ENCODE results near the gene PDCD1. TPM values are rescaled to one million over a fixed set of nuclear protein-coding genes. Genes with fewer than 3 reads are reported as not detected.

The PDCD1 gene
- total and polyA plus RNA-seq, 2 donors (not counting 1 experiment from before 2014, with no cell fraction given): 0.28 to 1.3 TPM

DNA sequence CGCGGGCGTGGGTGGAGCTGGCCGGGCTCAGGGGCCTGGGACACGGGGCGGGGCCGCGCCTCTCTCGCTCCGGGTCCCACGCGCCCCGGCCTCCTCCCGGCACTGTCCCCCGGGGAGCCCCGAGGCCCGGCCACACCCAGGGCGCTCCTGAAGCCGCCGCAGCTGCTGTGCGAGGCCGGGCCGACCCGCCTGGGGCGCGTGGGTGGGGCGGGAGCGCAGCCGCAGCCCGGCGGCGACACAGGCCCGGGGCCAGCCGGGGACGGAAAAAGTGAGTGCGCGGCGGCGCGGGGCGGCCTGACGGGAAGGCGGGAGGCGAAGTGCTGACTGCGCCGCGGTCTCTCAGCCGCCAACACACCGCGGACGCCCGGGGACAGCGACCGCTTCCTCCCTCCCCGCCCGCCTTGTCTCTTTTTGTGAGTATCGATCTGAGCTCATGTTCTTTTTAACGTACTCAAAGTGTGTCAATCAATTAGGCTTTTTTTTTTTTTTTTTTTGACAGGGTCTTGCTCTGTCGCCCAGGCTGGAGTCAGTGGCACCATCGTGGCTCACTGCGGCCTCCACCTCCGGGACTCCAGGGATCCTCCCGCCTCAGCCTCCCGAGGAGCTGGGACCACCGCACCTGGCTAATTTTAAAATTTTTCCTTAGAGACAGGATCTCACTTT, 14.5 kb downstream of the PDCD1 start:
- H3K4me2 ChIP-seq (replicated peaks; ENCODE audit: low read depth, low read length, poor library complexity, severe bottlenecking): peak overlapping the region; percentile 88

More for the DNA sequence above, 14.5 kb downstream of the PDCD1 start:
- Histone ChIP-seq H3K9me3 (ENCODE audit: control extremely low read depth in 1 of 3, control insufficient read depth in 2 of 3, insufficient read depth in 1 of 3, low read length in 2 of 3) (peaks cover 0 to 4% (median 0%) of the 10 kb centered on the region in 3 donors), H3K79me2 (ENCODE audit: control insufficient read depth, insufficient read depth, low read length) (no peaks in the 10 kb centered on the region), H3K27me3 (replicated peaks in 1 of 4; ENCODE audit: control extremely low read depth in 1 of 4, control insufficient read depth in 3 of 4, insufficient read depth in 4 of 4, low read length in 3 of 4) (no peaks in the 10 kb centered on the region), H3K9ac (ENCODE audit: low read length) (peak overlapping the region; percentile 53), H2AFZ (ENCODE audit: insufficient read depth, low read depth, low read length, poor library complexity, severe bottlenecking) (peak overlapping the region; percentile 63), H3K4me3 (ENCODE audit: control extremely low read depth in 1 of 5, extremely low read depth in 1 of 5, insufficient read depth in 1 of 5, low read depth in 2 of 5, low read length in 4 of 5) (peak overlapping the region; percentile 19 to 52 (median 39)), H3K4me1 (ENCODE audit: control insufficient read depth in 2 of 2, insufficient read depth in 2 of 2, low read length in 2 of 2) (peaks cover 18 to 26% of the 10 kb centered on the region in 2 donors), H3K27ac (ENCODE audit: low read length in 2 of 2) (peak overlapping the region in 1 of 2 donors; percentile 30), H3K36me3 (replicated peaks in 1 of 2; ENCODE audit: control extremely low read depth in 1 of 2, control insufficient read depth in 1 of 2, extremely low read depth in 1 of 2, insufficient read depth in 2 of 2, low read length in 1 of 2) (no peaks in the 10 kb centered on the region), H4K20me1 (ENCODE audit: control insufficient read depth, insufficient read depth, low read length, poor library complexity, severe bottlenecking) (no peaks in the 10 kb centered on the region)
- Mint-ChIP-seq H3K9me3 (ENCODE audit: insufficient read depth) (no peaks in the 10 kb centered on the region), H3K4me3 (peak overlapping the region; percentile 84), H3K4me1 (peaks cover 31% of the 10 kb centered on the region), H3K27me3 (no peaks in the 10 kb centered on the region), H3K27ac (peak overlapping the region; percentile 73)
- ChIA-PET POLR2A (interaction anchor here (0.8 to 1.0 kb wide), 2 partner anchors 14 to 16 kb away, joined by 3 to 8 read pairs; partner anchors contain the start of gene PDCD1), CTCF (interaction anchor here (0.7 to 1.7 kb wide), 3 partner anchors 34 to 885 kb away, joined by 4 to 5 read pairs (median 4); partner anchors contain the start of gene D2HGDH)
- ATAC-seq (ENCODE audit: low read depth): peak; percentile 90
- 4% methylated on average over 64 of the region's 65 CpGs for WGBS (ENCODE audit: insufficient coverage)
- TF ChIP-seq, protein P1, sequence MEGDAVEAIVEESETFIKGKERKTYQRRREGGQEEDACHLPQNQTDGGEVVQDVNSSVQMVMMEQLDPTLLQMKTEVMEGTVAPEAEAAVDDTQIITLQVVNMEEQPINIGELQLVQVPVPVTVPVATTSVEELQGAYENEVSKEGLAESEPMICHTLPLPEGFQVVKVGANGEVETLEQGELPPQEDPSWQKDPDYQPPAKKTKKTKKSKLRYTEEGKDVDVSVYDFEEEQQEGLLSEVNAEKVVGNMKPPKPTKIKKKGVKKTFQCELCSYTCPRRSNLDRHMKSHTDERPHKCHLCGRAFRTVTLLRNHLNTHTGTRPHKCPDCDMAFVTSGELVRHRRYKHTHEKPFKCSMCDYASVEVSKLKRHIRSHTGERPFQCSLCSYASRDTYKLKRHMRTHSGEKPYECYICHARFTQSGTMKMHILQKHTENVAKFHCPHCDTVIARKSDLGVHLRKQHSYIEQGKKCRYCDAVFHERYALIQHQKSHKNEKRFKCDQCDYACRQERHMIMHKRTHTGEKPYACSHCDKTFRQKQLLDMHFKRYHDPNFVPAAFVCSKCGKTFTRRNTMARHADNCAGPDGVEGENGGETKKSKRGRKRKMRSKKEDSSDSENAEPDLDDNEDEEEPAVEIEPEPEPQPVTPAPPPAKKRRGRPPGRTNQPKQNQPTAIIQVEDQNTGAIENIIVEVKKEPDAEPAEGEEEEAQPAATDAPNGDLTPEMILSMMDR (IDR thresholded peaks at IDR 0.05): peak; percentile 32
- TF ChIP-seq EZH2 (IDR thresholded peaks at IDR 0.05; ENCODE audit: borderline replicate concordance, insufficient read depth, low read depth, low read length, poor library complexity, severe bottlenecking): no peak
- DNase-seq: peak; percentile 79
- intact Hi-C loops (cut with micrococcal nuclease): loop anchor here (1.0 to 5.0 kb wide), 2 partner anchors 15 to 38 kb away; no protein-coding TSS in a partner anchor
